Left ventricle myocardium superior (tissue), 1 donor: ENCODE data around the gene TM7SF2. TPM values are rescaled to one million over a fixed set of nuclear protein-coding genes. Genes with fewer than 3 reads are reported as not detected.
A peak's percentile ranks its signal among the peaks of the same experiment; 100 is the strongest.

ENCODE experiments used
- ATAC-seq: fragments of 200-7000 bp; cut with Tn5 transposase; one replicate; pipeline ENCODE4 v1.9.1; 2020; ENCODE audit warnings: mild to moderate bottlenecking, moderate library complexity
- DNase-seq: peaks from one replicate; pipeline ENCODE4 v3.0.0-alpha.2; 2020
- intact Hi-C: fragments of 100-400 bp; cut with micrococcal nuclease; formaldehyde crosslinking; loops from one replicate; pipeline ENCODE4 v1.11.0; 2022
- total RNA-seq: library from RNA; stranded (reverse); fragmentation: NEBNext Ultra II Directional; extraction: Animal tissue kit (Norgen Biotek cat#: 25700); gene quantifications from one replicate; pipeline ENCODE4 v1.2.1, GENCODE V29; 2021
- donor health status: DM: no; HTN: yes; CAD: no; lungs with severe emphysema.

The TM7SF2 gene
- total RNA-seq, 1 donor from 2014 or later, result 112 TPM

- ATAC-seq (no peak), DNase-seq (no peak)
- intact Hi-C loops, result no loop called here
Measured at GRCh38 chr11:65086809-65087208, 24.9 kb upstream of the TM7SF2 start.

GRCh38 chr11:65087216-65087615 is 24.5 kb upstream of the TM7SF2 start:
- DNase-seq (no peak), ATAC-seq (no peak)
- intact Hi-C loops, result no loop called here

GRCh38 chr11:65087827-65088226 is 23.8 kb upstream of the TM7SF2 start:
- DNase-seq (no peak), ATAC-seq (no peak)
- intact Hi-C loops, result no loop called here

GRCh38 chr11:65089621-65090020 is 22.1 kb upstream of the TM7SF2 start:
- DNase-seq (no peak), ATAC-seq (no peak)
- intact Hi-C loops, result no loop called here

GRCh38 chr11:65090628-65091027 is 21.0 kb upstream of the TM7SF2 start:
- no peak for ATAC-seq
- intact Hi-C loops, result no loop called here
- peak; percentile 9 for DNase-seq

GRCh38 chr11:65095427-65095826 is 16.2 kb upstream of the TM7SF2 start:
- intact Hi-C loops, result no loop called here
- no peak for ATAC-seq
- peak; percentile 20 for DNase-seq

- intact Hi-C loops, result no loop called here
- DNase-seq (peak; percentile 94), ATAC-seq (peak; percentile 95)
Measured at GRCh38 chr11:65095974-65096806, 15.5 kb upstream of the TM7SF2 start, which contains the start of gene VPS51. TSS of gene VPS51 (plus strand) at chr11:65096214. CDS start at chr11:65096251, 37 bp downstream.

- no peak for DNase-seq
- intact Hi-C loops, result no loop called here
- peak; percentile 9 for ATAC-seq
Measured at GRCh38 chr11:65096926-65097325, 14.7 kb upstream of the TM7SF2 start.

- intact Hi-C loops, result no loop called here
- no peak for ATAC-seq
- DNase-seq, result no peak
Measured at GRCh38 chr11:65100674-65101350, 10.9 kb upstream of the TM7SF2 start.

GRCh38 chr11:65102142-65103095 is 9.3 kb upstream of the TM7SF2 start:
- ATAC-seq, result peak; percentile 69
- intact Hi-C loops, result no loop called here

GRCh38 chr11:65103476-65103875 is 8.2 kb upstream of the TM7SF2 start:
- intact Hi-C loops, result no loop called here

More at GRCh38 chr11:65102142-65103095, 9.3 kb upstream of the TM7SF2 start:
- no peak for DNase-seq

GRCh38 chr11:65104628-65105027 is 7.0 kb upstream of the TM7SF2 start:
- intact Hi-C loops, result no loop called here
- DNase-seq (peak; percentile 38), ATAC-seq (peak; percentile 44)

More at GRCh38 chr11:65103476-65103875, 8.2 kb upstream of the TM7SF2 start:
- ATAC-seq (no peak), DNase-seq (no peak)

- intact Hi-C loops, result no loop called here
- no peak for ATAC-seq
- DNase-seq, result no peak
Measured at GRCh38 chr11:65107078-65107477, 4.6 kb upstream of the TM7SF2 start.

GRCh38 chr11:65107751-65108468 is 3.8 kb upstream of the TM7SF2 start:
- no peak for ATAC-seq
- intact Hi-C loops, result no loop called here
- DNase-seq, result no peak

- intact Hi-C loops, result no loop called here
- no peak for DNase-seq
- no peak for ATAC-seq
Measured at GRCh38 chr11:65108469-65109123, 3.1 kb upstream of the TM7SF2 start.

- intact Hi-C loops, result no loop called here
- DNase-seq (no peak), ATAC-seq (no peak)
Measured at GRCh38 chr11:65109231-65110198, 2.2 kb upstream of the TM7SF2 start.

- ATAC-seq (peak; percentile 44), DNase-seq (peak; percentile 90)
- intact Hi-C loops, result no loop called here
Measured at GRCh38 chr11:65110354-65110861, 1.3 kb upstream of the TM7SF2 start.
